K562 (cell line): ENCODE data around the gene KCNH2. TPM values are rescaled to one million over a fixed set of nuclear protein-coding genes. Genes with fewer than 3 reads are reported as not detected.

ENCODE experiments used
- BDP1 ChIP-seq: IDR thresholded peaks from 3 replicates; pipeline ENCODE4 v1.6.1; 2011; ENCODE audit not compliant: insufficient read length, insufficient read depth
- BHLHE40 ChIP-seq: IDR thresholded peaks from 2 replicates; pipeline ENCODE4 v1.6.1; 2011; ENCODE audit warnings: low read length, improper control_type of control experiment
- CBX3 ChIP-seq, 2 experiments: IDR thresholded peaks; 1 replicate in 1 of 2; 2 replicates in 1 of 2; pipeline ENCODE4 v1.6.1; 2012; ENCODE audit warnings: inconsistent platforms in 2 of 2, low read length in 2 of 2, borderline replicate concordance in 1 of 2, control low read depth in 1 of 2
- GTF2F1 ChIP-seq: IDR thresholded peaks from 2 replicates; pipeline ENCODE4 v1.6.1; 2011; ENCODE audit warnings: low read depth, low read length, improper control_type of control experiment
- NR2C1 ChIP-seq, 2 experiments: fragments of 450-650 bp; IDR thresholded peaks; 2 replicates each; pipeline ENCODE4 v1.6.1; 2017; ENCODE audit warnings: mild to moderate bottlenecking in 2 of 2, antibody characterized with exemption in 1 of 2, inconsistent platforms in 1 of 2, missing compliant biosample characterization in 1 of 2, missing genetic modification characterization in 1 of 2
- RUNX1 ChIP-seq: sonication (generic); IDR thresholded peaks from 2 replicates; pipeline ENCODE4 v1.6.1; 2016; ENCODE audit warnings: antibody characterized with exemption, low read depth
- SMAD2 ChIP-seq: fragments of 150-350 bp; IDR thresholded peaks from 2 replicates; pipeline ENCODE4 v1.6.1; 2014; ENCODE audit warnings: low read depth, mild to moderate bottlenecking, low read length
- TBP ChIP-seq: optimal IDR thresholded peaks from 2 replicates; pipeline ENCODE3; 2011; ENCODE audit warnings: low read depth, low read length, improper control_type of control experiment
- ZNF311 ChIP-seq: fragments of 250-450 bp; sonication (Bioruptor Pico); IDR thresholded peaks from 2 replicates; pipeline ENCODE4 v1.4.0; 2020; ENCODE audit warnings: mild to moderate bottlenecking, moderate library complexity
- ZNF695 ChIP-seq: fragments of 450-650 bp; formaldehyde crosslinking; IDR thresholded peaks from 2 replicates; pipeline ENCODE4 v1.4.0; 2020; ENCODE audit warnings: mild to moderate bottlenecking, moderate library complexity
- polyA plus RNA-seq, 8 experiments: library from polyadenylated mRNA; depleted of rRNA in 4 of 8; stranded (reverse) in 5 of 8; unstranded in 3 of 8; fragments of >200 nt; fragmentation: Nextera tagmentation in 2 of 8; fragmentation: Illumina TruSeq in 1 of 8; extraction: Ambion mirVana in 2 of 8; extraction: Trizol in 1 of 8; gene quantifications; 2 replicates each; pipeline versions ENCODE4 v1.2.1 to v1.2.3, GENCODE V29; 2011 to 2014; ENCODE audit warnings: inconsistent platforms in 1 of 8, missing spikeins in 1 of 8
- total RNA-seq, 7 experiments: library from RNA; depleted of rRNA in 6 of 7; stranded (reverse); fragments of >200 nt in 6 of 7; fragmentation: Illumina TruSeq in 2 of 7; extraction: Trizol in 2 of 7; gene quantifications; 2 replicates each; pipeline versions ENCODE4 v1.2.1 to v1.2.3, GENCODE V29; 2011 to 2021; ENCODE audit warnings: low replicate concordance in 1 of 7
- TF ChIP-seq, protein P1 (sequence below): fragments of 450-650 bp; IDR thresholded peaks from 2 replicates; pipeline ENCODE4 v1.6.1; 2018; ENCODE audit not compliant: partially characterized antibody
- TF ChIP-seq, protein P2 (sequence below): fragments of 450-650 bp; IDR thresholded peaks from 2 replicates; pipeline ENCODE4 v1.6.1; 2017; ENCODE audit warnings: antibody characterized with exemption
- TF ChIP-seq, protein P3 (sequence below), 2 experiments: fragments of 450-650 bp in 1 of 2; IDR thresholded peaks; 2 replicates each; pipeline ENCODE4 v1.6.1; 2011 to 2017; ENCODE audit warnings: low read depth in 2 of 2, antibody characterized with exemption in 1 of 2, borderline replicate concordance in 1 of 2, low read length in 1 of 2, mild to moderate bottlenecking in 1 of 2, mixed read lengths in 1 of 2; ENCODE audit not compliant: control insufficient read depth in 1 of 2
- TF ChIP-seq, protein P4 (sequence below): fragments of 450-650 bp; IDR thresholded peaks from 2 replicates; pipeline ENCODE4 v1.6.1; 2016; ENCODE audit warnings: low read depth, mild to moderate bottlenecking, moderate library complexity
- TF ChIP-seq, protein P5 (sequence below): sonication (generic); formaldehyde crosslinking; IDR thresholded peaks from 2 replicates; pipeline ENCODE4 v1.8.0; 2023; ENCODE audit warnings: mild to moderate bottlenecking, missing genetic modification reagents

Gene KCNH2
- total and polyA plus RNA-seq, 9 of the 15 experiments (the other 6 are each of a cell fraction or from before 2014, with no cell fraction given), result 18.1 to 368 (median 218) TPM

DNA sequence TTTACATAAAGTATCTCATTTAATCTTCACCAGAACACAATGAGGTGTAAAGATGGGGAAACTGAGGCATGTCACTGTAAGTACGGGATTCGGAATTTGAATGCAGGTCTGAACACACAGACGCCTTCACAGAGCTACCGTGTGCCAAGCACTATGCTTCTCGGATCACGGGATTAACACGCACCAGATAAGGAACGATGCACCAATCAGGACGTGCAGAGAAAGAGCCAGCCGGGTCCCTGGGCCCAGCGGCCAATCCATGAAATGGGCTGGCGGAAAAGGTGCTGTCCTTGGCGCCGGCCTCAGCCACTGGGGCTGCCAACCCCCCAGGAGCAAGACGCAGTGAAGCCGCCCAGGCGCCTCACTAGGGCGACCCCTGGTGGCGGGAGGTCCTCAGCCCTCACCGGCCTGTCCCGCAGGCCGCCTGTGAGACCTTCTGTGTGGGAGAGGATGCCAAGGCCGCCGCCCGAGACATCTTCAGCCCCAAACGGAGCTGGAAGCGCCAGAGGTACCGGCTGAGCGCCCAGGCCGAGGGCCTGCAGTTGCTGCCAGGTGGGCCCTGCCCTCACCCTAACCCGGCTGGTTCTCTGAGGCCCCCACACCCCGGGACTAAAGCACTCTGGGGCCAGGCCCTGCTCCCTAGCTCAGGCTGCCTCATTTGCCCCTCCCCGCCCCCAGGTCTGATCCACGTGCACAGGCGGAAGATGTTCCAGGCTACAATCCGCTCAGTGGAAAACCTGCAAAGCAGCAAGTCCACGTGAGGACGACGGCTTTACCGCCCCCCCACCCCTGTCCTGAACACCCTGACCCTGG is 30.6 kb upstream of the KCNH2 start (continued):
- TF ChIP-seq NR2C1 (IDR thresholded peaks at IDR 0.05) (no peak; the same call in 1 of the 2 replicates), NR2C1 (tag; IDR thresholded peaks at IDR 0.05) (no peak), GTF2F1 (0 out of 2 replicates have a peak, but pooled peaks have one; percentile 24), RUNX1 (no peak; the same call in 1 of the 2 replicates), SMAD2 (no peak), ZNF311 (CRISPR knock-in tag) (peak; percentile 47; the same call in 1 of the 2 replicates), ZNF695 (CRISPR knock-in tag) (no peak; the same call in 1 of the 2 replicates), TBP (peak; percentile 81), BDP1 (no peak), CBX3 (IDR thresholded peaks at IDR 0.05; ENCODE audit: borderline replicate concordance in 1 of 2, low read length in 2 of 2) (peak in 1 of 2 experiments; percentile 88; a peak in 2 of 3 replicates), BHLHE40 (peak; percentile 95)
- TF ChIP-seq, protein P1, sequence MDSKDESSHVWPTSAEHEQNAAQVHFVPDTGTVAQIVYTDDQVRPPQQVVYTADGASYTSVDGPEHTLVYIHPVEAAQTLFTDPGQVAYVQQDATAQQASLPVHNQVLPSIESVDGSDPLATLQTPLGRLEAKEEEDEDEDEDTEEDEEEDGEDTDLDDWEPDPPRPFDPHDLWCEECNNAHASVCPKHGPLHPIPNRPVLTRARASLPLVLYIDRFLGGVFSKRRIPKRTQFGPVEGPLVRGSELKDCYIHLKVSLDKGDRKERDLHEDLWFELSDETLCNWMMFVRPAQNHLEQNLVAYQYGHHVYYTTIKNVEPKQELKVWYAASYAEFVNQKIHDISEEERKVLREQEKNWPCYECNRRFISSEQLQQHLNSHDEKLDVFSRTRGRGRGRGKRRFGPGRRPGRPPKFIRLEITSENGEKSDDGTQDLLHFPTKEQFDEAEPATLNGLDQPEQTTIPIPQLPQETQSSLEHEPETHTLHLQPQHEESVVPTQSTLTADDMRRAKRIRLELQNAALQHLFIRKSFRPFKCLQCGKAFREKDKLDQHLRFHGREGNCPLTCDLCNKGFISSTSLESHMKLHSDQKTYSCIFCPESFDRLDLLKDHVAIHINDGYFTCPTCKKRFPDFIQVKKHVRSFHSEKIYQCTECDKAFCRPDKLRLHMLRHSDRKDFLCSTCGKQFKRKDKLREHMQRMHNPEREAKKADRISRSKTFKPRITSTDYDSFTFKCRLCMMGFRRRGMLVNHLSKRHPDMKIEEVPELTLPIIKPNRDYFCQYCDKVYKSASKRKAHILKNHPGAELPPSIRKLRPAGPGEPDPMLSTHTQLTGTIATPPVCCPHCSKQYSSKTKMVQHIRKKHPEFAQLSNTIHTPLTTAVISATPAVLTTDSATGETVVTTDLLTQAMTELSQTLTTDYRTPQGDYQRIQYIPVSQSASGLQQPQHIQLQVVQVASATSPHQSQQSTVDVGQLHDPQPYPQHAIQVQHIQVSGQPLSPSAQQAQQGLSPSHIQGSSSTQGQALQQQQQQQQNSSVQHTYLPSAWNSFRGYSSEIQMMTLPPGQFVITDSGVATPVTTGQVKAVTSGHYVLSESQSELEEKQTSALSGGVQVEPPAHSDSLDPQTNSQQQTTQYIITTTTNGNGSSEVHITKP, result peak; percentile 97
- TF ChIP-seq, protein P2, sequence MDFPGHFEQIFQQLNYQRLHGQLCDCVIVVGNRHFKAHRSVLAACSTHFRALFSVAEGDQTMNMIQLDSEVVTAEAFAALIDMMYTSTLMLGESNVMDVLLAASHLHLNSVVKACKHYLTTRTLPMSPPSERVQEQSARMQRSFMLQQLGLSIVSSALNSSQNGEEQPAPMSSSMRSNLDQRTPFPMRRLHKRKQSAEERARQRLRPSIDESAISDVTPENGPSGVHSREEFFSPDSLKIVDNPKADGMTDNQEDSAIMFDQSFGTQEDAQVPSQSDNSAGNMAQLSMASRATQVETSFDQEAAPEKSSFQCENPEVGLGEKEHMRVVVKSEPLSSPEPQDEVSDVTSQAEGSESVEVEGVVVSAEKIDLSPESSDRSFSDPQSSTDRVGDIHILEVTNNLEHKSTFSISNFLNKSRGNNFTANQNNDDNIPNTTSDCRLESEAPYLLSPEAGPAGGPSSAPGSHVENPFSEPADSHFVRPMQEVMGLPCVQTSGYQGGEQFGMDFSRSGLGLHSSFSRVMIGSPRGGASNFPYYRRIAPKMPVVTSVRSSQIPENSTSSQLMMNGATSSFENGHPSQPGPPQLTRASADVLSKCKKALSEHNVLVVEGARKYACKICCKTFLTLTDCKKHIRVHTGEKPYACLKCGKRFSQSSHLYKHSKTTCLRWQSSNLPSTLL, result peak; percentile 83
- TF ChIP-seq, protein P3, sequence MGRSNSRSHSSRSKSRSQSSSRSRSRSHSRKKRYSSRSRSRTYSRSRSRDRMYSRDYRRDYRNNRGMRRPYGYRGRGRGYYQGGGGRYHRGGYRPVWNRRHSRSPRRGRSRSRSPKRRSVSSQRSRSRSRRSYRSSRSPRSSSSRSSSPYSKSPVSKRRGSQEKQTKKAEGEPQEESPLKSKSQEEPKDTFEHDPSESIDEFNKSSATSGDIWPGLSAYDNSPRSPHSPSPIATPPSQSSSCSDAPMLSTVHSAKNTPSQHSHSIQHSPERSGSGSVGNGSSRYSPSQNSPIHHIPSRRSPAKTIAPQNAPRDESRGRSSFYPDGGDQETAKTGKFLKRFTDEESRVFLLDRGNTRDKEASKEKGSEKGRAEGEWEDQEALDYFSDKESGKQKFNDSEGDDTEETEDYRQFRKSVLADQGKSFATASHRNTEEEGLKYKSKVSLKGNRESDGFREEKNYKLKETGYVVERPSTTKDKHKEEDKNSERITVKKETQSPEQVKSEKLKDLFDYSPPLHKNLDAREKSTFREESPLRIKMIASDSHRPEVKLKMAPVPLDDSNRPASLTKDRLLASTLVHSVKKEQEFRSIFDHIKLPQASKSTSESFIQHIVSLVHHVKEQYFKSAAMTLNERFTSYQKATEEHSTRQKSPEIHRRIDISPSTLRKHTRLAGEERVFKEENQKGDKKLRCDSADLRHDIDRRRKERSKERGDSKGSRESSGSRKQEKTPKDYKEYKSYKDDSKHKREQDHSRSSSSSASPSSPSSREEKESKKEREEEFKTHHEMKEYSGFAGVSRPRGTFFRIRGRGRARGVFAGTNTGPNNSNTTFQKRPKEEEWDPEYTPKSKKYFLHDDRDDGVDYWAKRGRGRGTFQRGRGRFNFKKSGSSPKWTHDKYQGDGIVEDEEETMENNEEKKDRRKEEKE (IDR thresholded peaks at IDR 0.05; ENCODE audit: borderline replicate concordance in 1 of 2, control insufficient read depth in 1 of 2, low read depth in 2 of 2, low read length in 1 of 2), result peak in 1 of 2 experiments; percentile 95; a peak in 2 of 4 replicates
- TF ChIP-seq, protein P4, sequence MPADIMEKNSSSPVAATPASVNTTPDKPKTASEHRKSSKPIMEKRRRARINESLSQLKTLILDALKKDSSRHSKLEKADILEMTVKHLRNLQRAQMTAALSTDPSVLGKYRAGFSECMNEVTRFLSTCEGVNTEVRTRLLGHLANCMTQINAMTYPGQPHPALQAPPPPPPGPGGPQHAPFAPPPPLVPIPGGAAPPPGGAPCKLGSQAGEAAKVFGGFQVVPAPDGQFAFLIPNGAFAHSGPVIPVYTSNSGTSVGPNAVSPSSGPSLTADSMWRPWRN, result 0 out of 2 replicates have a peak, but pooled peaks have one; percentile 57
- TF ChIP-seq, protein P5, sequence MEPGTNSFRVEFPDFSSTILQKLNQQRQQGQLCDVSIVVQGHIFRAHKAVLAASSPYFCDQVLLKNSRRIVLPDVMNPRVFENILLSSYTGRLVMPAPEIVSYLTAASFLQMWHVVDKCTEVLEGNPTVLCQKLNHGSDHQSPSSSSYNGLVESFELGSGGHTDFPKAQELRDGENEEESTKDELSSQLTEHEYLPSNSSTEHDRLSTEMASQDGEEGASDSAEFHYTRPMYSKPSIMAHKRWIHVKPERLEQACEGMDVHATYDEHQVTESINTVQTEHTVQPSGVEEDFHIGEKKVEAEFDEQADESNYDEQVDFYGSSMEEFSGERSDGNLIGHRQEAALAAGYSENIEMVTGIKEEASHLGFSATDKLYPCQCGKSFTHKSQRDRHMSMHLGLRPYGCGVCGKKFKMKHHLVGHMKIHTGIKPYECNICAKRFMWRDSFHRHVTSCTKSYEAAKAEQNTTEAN (CRISPR knock-in tag), result no peak
